ENCODE measurements around the gene OXGR1.

Gene OXGR1

DNA sequence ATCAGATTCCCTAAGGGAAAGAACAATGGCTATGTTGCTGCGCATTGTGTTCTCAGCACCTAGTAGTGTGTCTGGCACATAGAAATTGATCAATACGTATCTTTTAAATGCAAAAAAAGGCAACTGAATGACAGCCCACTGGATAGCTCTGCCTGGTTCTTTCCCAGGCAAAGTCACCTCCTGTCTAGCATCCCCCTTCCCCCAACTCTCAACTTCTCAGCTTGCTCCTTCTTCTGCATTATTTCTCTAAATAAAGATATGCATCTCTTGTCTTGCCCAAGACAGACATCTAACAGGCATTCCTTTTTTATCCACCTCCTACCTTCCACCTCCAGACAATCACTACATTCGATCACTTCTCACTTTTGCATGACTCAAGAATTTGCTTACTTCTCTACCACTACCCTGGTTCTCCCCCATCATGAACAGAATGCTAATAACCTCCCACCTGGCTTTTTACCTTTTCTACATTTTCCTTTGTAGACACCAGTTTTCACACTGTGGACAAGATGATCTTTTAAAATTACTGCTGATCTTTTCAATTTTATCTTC lies 26.5 kb upstream of the OXGR1 start:
- Histone ChIP-seq H3K4me3 (IDR thresholded peaks at IDR 0.05; ENCODE audit: insufficient read depth, low read depth, low read length) (no peak overlapping the region), H3K4me2 (no peak overlapping the region), H3K4me1 (ENCODE audit: low read depth, poor library complexity, severe bottlenecking) (peaks cover 7% of the 10 kb centered on the region), H2AFZ (ENCODE audit: low read depth) (no peak overlapping the region), H3K9ac (no peak overlapping the region), H3K79me2 (ENCODE audit: insufficient read depth, low read depth) (no peaks in the 10 kb centered on the region), H3K36me3 (ENCODE audit: insufficient read depth) (no peaks in the 10 kb centered on the region), H3K27me3 (ENCODE audit: insufficient read depth, low read depth) (no peaks in the 10 kb centered on the region), H3K27ac (no peak overlapping the region), H4K20me1 (ENCODE audit: insufficient read depth) (no peaks in the 10 kb centered on the region)
- TF ChIP-seq CTCF (conservative IDR thresholded peaks at IDR 0.05; ENCODE audit: low read depth, low read length), result no peak

- H3K4me3 ChIP-seq (IDR thresholded peaks at IDR 0.05; ENCODE audit: insufficient read depth, low read depth, low read length), result no peak overlapping the region
- no peak for TF ChIP-seq CTCF (conservative IDR thresholded peaks at IDR 0.05; ENCODE audit: low read depth, low read length)
- H3K27ac ChIP-seq, result no peak overlapping the region
Observed at GRCh38 chr13:97020194-97020593, 25.9 kb upstream of the OXGR1 start.

GRCh38 chr13:97019236-97019635 lies 25.0 kb upstream of the OXGR1 start:
- Histone ChIP-seq H4K20me1 (ENCODE audit: insufficient read depth) (no peaks in the 10 kb centered on the region), H3K4me3 (IDR thresholded peaks at IDR 0.05; ENCODE audit: insufficient read depth, low read depth, low read length) (no peak overlapping the region), H3K79me2 (ENCODE audit: insufficient read depth, low read depth) (no peaks in the 10 kb centered on the region), H3K36me3 (ENCODE audit: insufficient read depth) (no peaks in the 10 kb centered on the region), H3K9ac (no peak overlapping the region), H2AFZ (ENCODE audit: low read depth) (no peak overlapping the region), H3K27ac (no peak overlapping the region), H3K27me3 (ENCODE audit: insufficient read depth, low read depth) (no peaks in the 10 kb centered on the region), H3K4me1 (ENCODE audit: low read depth, poor library complexity, severe bottlenecking) (peaks cover 20% of the 10 kb centered on the region), H3K4me2 (no peak overlapping the region)
- no peak for TF ChIP-seq CTCF (conservative IDR thresholded peaks at IDR 0.05; ENCODE audit: low read depth, low read length)

More at GRCh38 chr13:97020194-97020593, 25.9 kb upstream of the OXGR1 start:
- Histone ChIP-seq H3K27me3 (ENCODE audit: insufficient read depth, low read depth) (no peaks in the 10 kb centered on the region), H3K36me3 (ENCODE audit: insufficient read depth) (no peaks in the 10 kb centered on the region), H3K79me2 (ENCODE audit: insufficient read depth, low read depth) (no peaks in the 10 kb centered on the region), H3K9ac (no peak overlapping the region), H2AFZ (ENCODE audit: low read depth) (no peak overlapping the region), H3K4me2 (no peak overlapping the region), H3K4me1 (ENCODE audit: low read depth, poor library complexity, severe bottlenecking) (peaks cover 11% of the 10 kb centered on the region), H4K20me1 (ENCODE audit: insufficient read depth) (no peaks in the 10 kb centered on the region)

- Histone ChIP-seq H4K20me1 (ENCODE audit: insufficient read depth) (no peaks in the 10 kb centered on the region), H2AFZ (ENCODE audit: low read depth) (no peak overlapping the region), H3K4me3 (IDR thresholded peaks at IDR 0.05; ENCODE audit: insufficient read depth, low read depth, low read length) (no peak overlapping the region), H3K9ac (no peak overlapping the region), H3K27me3 (ENCODE audit: insufficient read depth, low read depth) (no peaks in the 10 kb centered on the region), H3K79me2 (ENCODE audit: insufficient read depth, low read depth) (no peaks in the 10 kb centered on the region), H3K4me2 (no peak overlapping the region), H3K27ac (no peak overlapping the region), H3K36me3 (ENCODE audit: insufficient read depth) (no peaks in the 10 kb centered on the region), H3K4me1 (ENCODE audit: low read depth, poor library complexity, severe bottlenecking) (peaks cover 20% of the 10 kb centered on the region)
- TF ChIP-seq CTCF (conservative IDR thresholded peaks at IDR 0.05; ENCODE audit: low read depth, low read length), result peak; percentile 74
Observed at GRCh38 chr13:97018029-97018819, 23.9 kb upstream of the OXGR1 start.
